Thoracic aorta (tissue), 2 donors: ENCODE data around the gene MOK. TPM values are rescaled to one million over a fixed set of nuclear protein-coding genes. Genes with fewer than 3 reads are reported as not detected.
A peak's percentile ranks its signal among the peaks of the same experiment; 100 is the strongest.

Experiments used
- ATAC-seq: fragments of 150-250 bp; one replicate; pipeline ENCODE4 v1.8.0; 2017; ENCODE audit warnings: low read depth; ENCODE audit not compliant: insufficient number of reproducible peaks, low FRiP score
- DNase-seq: peaks from one replicate; pipeline ENCODE4 v3.0.0-alpha.2; 2020; ENCODE audit warnings: low spot score
- H3K27ac ChIP-seq, 2 donors: fragments of 200-600 bp; sonication (generic); 1 replicate in 1 of 2; 2 replicates in 1 of 2; pipeline ENCODE4 v1.5.1; 2016; ENCODE audit warnings: mild to moderate bottlenecking in 2 of 2, moderate library complexity in 2 of 2
- H3K27me3 ChIP-seq: fragments of 200-600 bp; sonication (generic); replicated peaks from 2 replicates; pipeline ENCODE4 v1.6.0; 2016; ENCODE audit warnings: mild to moderate bottlenecking; ENCODE audit not compliant: insufficient read depth
- H3K36me3 ChIP-seq: fragments of 200-600 bp; sonication (generic); one replicate; pipeline ENCODE4 v1.5.1; 2016
- H3K4me1 ChIP-seq, 2 donors: fragments of 200-600 bp; sonication (generic); 1 replicate in 1 of 2; 2 replicates in 1 of 2; pipeline versions ENCODE4 v1.5.1 to v1.6.0; 2016; ENCODE audit warnings: low read depth in 2 of 2, mild to moderate bottlenecking in 1 of 2; ENCODE audit not compliant: control insufficient read depth in 1 of 2
- H3K4me3 ChIP-seq: fragments of 200-600 bp; sonication (generic); 2 replicates; pipeline ENCODE4 v1.5.1; 2016; ENCODE audit warnings: mild to moderate bottlenecking
- H3K9me3 ChIP-seq: fragments of 200-600 bp; sonication (generic); 2 replicates; pipeline ENCODE4 v1.5.1; 2016
- CTCF ChIP-seq: fragments of 200-600 bp; sonication (generic); IDR thresholded peaks from one replicate; pipeline ENCODE4 v1.5.1; 2019; ENCODE audit warnings: antibody characterized with exemption
- total RNA-seq, 2 donors: library from RNA; depleted of rRNA; stranded (reverse); fragments of >200 nt; gene quantifications; one replicate each; pipeline versions ENCODE4 v1.1.0 to v1.2.3, GENCODE V29; 2016

Gene MOK
- total RNA-seq, 2 donors from 2014 or later, result 15.0 to 41.0 TPM

GRCh38 chr14:102318781-102319276 lies 13.9 kb upstream of the MOK start:
- no peaks in the 10 kb centered on the region for H3K27me3 ChIP-seq
- DNase-seq (no peak), ATAC-seq (peak; percentile 1)
- peak overlapping the region; percentile 69 for H3K4me3 ChIP-seq
- H3K36me3 ChIP-seq, result no peaks in the 10 kb centered on the region
- peaks cover 5 to 55% of the 10 kb centered on the region in 2 donors for H3K4me1 ChIP-seq
- peak overlapping the region; percentile 75 to 97 for H3K27ac ChIP-seq
- TF ChIP-seq CTCF, result no peak
- H3K9me3 ChIP-seq, result no peaks in the 10 kb centered on the region

GRCh38 chr14:102317564-102318248 lies 12.7 kb upstream of the MOK start:
- Histone ChIP-seq H3K27ac (peak overlapping the region; percentile 64 to 75), H3K36me3 (no peaks in the 10 kb centered on the region), H3K9me3 (no peaks in the 10 kb centered on the region), H3K4me1 (peaks cover 5 to 54% of the 10 kb centered on the region in 2 donors), H3K4me3 (peak overlapping the region; percentile 75), H3K27me3 (no peaks in the 10 kb centered on the region)
- DNase-seq (no peak), ATAC-seq (no peak)
- TF ChIP-seq CTCF, result no peak

- no peaks in the 10 kb centered on the region for H3K36me3 ChIP-seq
- no peaks in the 10 kb centered on the region for H3K27me3 ChIP-seq
- peak; percentile 60 for TF ChIP-seq CTCF
- H3K4me1 ChIP-seq, result peaks cover 5 to 54% of the 10 kb centered on the region in 2 donors
- H3K4me3 ChIP-seq, result peak overlapping the region; percentile 75
- peak; percentile 64 for DNase-seq
- peak; percentile 64 for ATAC-seq
- H3K9me3 ChIP-seq, result no peaks in the 10 kb centered on the region
- H3K27ac ChIP-seq, result peak overlapping the region; percentile 64 to 75
Observed at GRCh38 chr14:102316743-102317563, 12.0 kb upstream of the MOK start.

GRCh38 chr14:102316338-102316742 lies 11.4 kb upstream of the MOK start:
- DNase-seq (peak; percentile 38), ATAC-seq (no peak)
- H3K4me3 ChIP-seq, result peak overlapping the region; percentile 75
- no peaks in the 10 kb centered on the region for H3K27me3 ChIP-seq
- peaks cover 5 to 54% of the 10 kb centered on the region in 2 donors for H3K4me1 ChIP-seq
- H3K36me3 ChIP-seq, result no peaks in the 10 kb centered on the region
- no peak for TF ChIP-seq CTCF
- no peaks in the 10 kb centered on the region for H3K9me3 ChIP-seq
- H3K27ac ChIP-seq, result peak overlapping the region; percentile 64 to 75

GRCh38 chr14:102315121-102315520 lies 10.2 kb upstream of the MOK start:
- ATAC-seq (no peak), DNase-seq (no peak)
- Histone ChIP-seq H3K4me1 (peaks cover 5 to 43% of the 10 kb centered on the region in 2 donors), H3K36me3 (no peaks in the 10 kb centered on the region), H3K27me3 (no peaks in the 10 kb centered on the region), H3K4me3 (no peak overlapping the region), H3K27ac (no peak overlapping the region), H3K9me3 (no peaks in the 10 kb centered on the region)
- TF ChIP-seq CTCF, result no peak
